GM10248 (cell line): Measurements from ENCODE around the gene ZNF446.
"Not testable (repeated sequence)": the region's sequence is repeated elsewhere in the genome, so short reads cannot be mapped to it uniquely, and the experiment has no call there.

ENCODE experiments used
- CTCF ChIA-PET: fragments of 300-600 bp; sonication (Branson Sonifier 250); formaldehyde crosslinking; extraction: SDS; loops from one replicate; lab custom pipeline; 2021; ENCODE audit warnings: antibody characterized with exemption; lab: Yijun Ruan, JAX
- POLR2A ChIA-PET: fragments of 350-650 bp; sonication (Branson Sonifier 250); formaldehyde crosslinking; extraction: SDS; loops from one replicate; lab custom pipeline; 2020; ENCODE audit warnings: antibody characterized with exemption; lab: Yijun Ruan, JAX
- DNase-seq: peaks from one replicate; pipeline ENCODE4 v3.0.0; 2012; ENCODE audit errors: extremely low spot score
- CTCF ChIP-seq: IDR thresholded peaks from 2 replicates; pipeline ENCODE4 v1.5.1; 2012; ENCODE audit warnings: mild to moderate bottlenecking, low read depth; ENCODE audit errors: extremely low read depth, missing control alignments, control extremely low read depth

Gene ZNF446

GRCh38 chr19:58480831-58481230 lies 4.7 kb downstream of the ZNF446 start:
- ChIA-PET CTCF (interaction anchor here (0.9 kb wide), 1 partner anchor 33 kb away, joined by 4 read pairs; no protein-coding TSS in a partner anchor), POLR2A (no interaction called here)
- DNase-seq: no peak
- no peak for TF ChIP-seq CTCF

GRCh38 chr19:58482372-58482771 lies 6.2 kb downstream of the ZNF446 start:
- no peak for TF ChIP-seq CTCF
- ChIA-PET CTCF (interaction anchor here (1.7 kb wide), 1 partner anchor 37 kb away, joined by 8 read pairs; the partner anchor contains the start of gene ZBTB45), POLR2A (no interaction called here)
- DNase-seq: no peak

- ChIA-PET POLR2A (no interaction called here), CTCF (no interaction called here)
- DNase-seq: no peak
- no peak for TF ChIP-seq CTCF
These were observed 7.6 kb downstream of the ZNF446 start for GRCh38 chr19:58483776-58484175.

- POLR2A ChIA-PET: interaction anchor here (0.6 kb wide), 1 partner anchor 71 kb away, joined by 5 read pairs; no protein-coding TSS in a partner anchor
- CTCF ChIA-PET: not testable (repeated sequence)
These were observed 8.2 kb downstream of the ZNF446 start for GRCh38 chr19:58484349-58484748.

GRCh38 chr19:58491393-58491792 lies 15.2 kb downstream of the ZNF446 start:
- ChIA-PET CTCF (no interaction called here), POLR2A (interaction anchor here (0.6 kb wide), 1 partner anchor 11 kb away, joined by 3 read pairs; no protein-coding TSS in a partner anchor)
- DNase-seq: no peak
- TF ChIP-seq CTCF: no peak

More at GRCh38 chr19:58484349-58484748, 8.2 kb downstream of the ZNF446 start:
- DNase-seq: not testable (repeated sequence)

GRCh38 chr19:58492265-58492664 lies 16.1 kb downstream of the ZNF446 start:
- POLR2A ChIA-PET: no interaction called here
- CTCF ChIA-PET: no interaction called here
- no peak for DNase-seq
- TF ChIP-seq CTCF: no peak

GRCh38 chr19:58497634-58498170 lies 21.6 kb downstream of the ZNF446 start:
- POLR2A ChIA-PET: no interaction called here
- TF ChIP-seq CTCF: no peak
- no peak for DNase-seq
- CTCF ChIA-PET: interaction anchor here (1.4 to 5.3 kb wide), 2 partner anchors 16 to 22 kb away, joined by 7 to 39 read pairs; partner anchors contain the start of gene ZBTB45
